Right cardiac atrium (tissue), 5 donors: ENCODE data around the gene GTSF1L. TPM values are rescaled to one million over a fixed set of nuclear protein-coding genes. Genes with fewer than 3 reads are reported as not detected.
"Not testable (repeated sequence)": the region's sequence is repeated elsewhere in the genome, so short reads cannot be mapped to it uniquely, and the experiment has no call there.

Experiments
- ATAC-seq, 2 donors: fragments of 200-7000 bp; cut with Tn5 transposase; one replicate each; pipeline versions ENCODE4 v1.8.0 to v1.9.1; 2020; ENCODE audit warnings: moderate library complexity in 2 of 2, mild to moderate bottlenecking in 1 of 2
- DNase-seq, 3 donors: peaks; one replicate each; pipeline ENCODE4 v3.0.0-alpha.2; 2020
- H3K27ac ChIP-seq: one replicate; pipeline ENCODE4 v1.5.1; 2013; ENCODE audit warnings: mild to moderate bottlenecking, low read length, control low read depth, moderate library complexity
- H3K27me3 ChIP-seq: one replicate; pipeline ENCODE4 v1.6.1; 2013; ENCODE audit not compliant: control insufficient read depth, insufficient read depth
- H3K4me1 ChIP-seq: one replicate; pipeline ENCODE4 v1.6.1; 2013; ENCODE audit warnings: low read length; ENCODE audit not compliant: control insufficient read depth, insufficient read depth
- H3K4me3 ChIP-seq: one replicate; pipeline ENCODE4 v1.5.1; 2013; ENCODE audit warnings: low read length, control low read depth
- H3K9me3 ChIP-seq: one replicate; pipeline ENCODE4 v1.6.1; 2013; ENCODE audit warnings: low read length; ENCODE audit not compliant: control insufficient read depth
- WGBS: extraction: QIAGEN DNeasy Blood & Tissue Kit; methylation state at CpG from one replicate; pipeline ENCODE4 v1.1.7; 2013; 5-methylcytosine and 5-hydroxymethylcytosine counted together
- intact Hi-C, 4 donors: fragments of 100-400 bp; cut with DNase I; formaldehyde crosslinking; loops; one replicate each; pipeline versions ENCODE4 v1.11.0 to v1.14.0; 2022 to 2023
- polyA plus RNA-seq: library from polyadenylated mRNA; stranded (reverse); fragments of 200-250 nt; gene quantifications from one replicate; pipeline ENCODE4 v1.2.3, GENCODE V29; 2013
- total RNA-seq, 4 donors: library from RNA; stranded (reverse); fragmentation: NEBNext Ultra II Directional; extraction: Animal tissue kit (Norgen Biotek cat#: 25700); gene quantifications; one replicate each; pipeline ENCODE4 v1.2.1, GENCODE V29; 2021
- donor health status: healthy with polysubstance abuse.
- donor health status: DM: no; HTN: yes; CAD: no.
- donor health status: DM: no; HTN: no; CAD: no.
- donor health status: DM: no; HTN: yes; CAD: no; lungs with severe emphysema.
- donor health status: DM: yes; HTN: yes; CAD: no.

Gene GTSF1L
- total and polyA plus RNA-seq, 5 donors, result not detected

- intact Hi-C loops, result loop anchor here in 1 of 4 donors (10.0 kb wide), 1 partner anchor 77 kb away; no protein-coding TSS in a partner anchor
- H3K27me3 ChIP-seq, ATAC-seq: not testable (repeated sequence)
These were observed 31.1 kb upstream of the GTSF1L start for GRCh38 chr20:43757888-43758287.

GRCh38 chr20:43755851-43756250, 29.0 kb upstream of the GTSF1L start:
- 84% methylated on average over 8 of the region's 8 CpGs for WGBS
- intact Hi-C loops, result loop anchor here in 1 of 4 donors (10.0 kb wide), 1 partner anchor 79 kb away; no protein-coding TSS in a partner anchor

More at GRCh38 chr20:43757888-43758287, 31.1 kb upstream of the GTSF1L start:
- DNase-seq, H3K27ac ChIP-seq, H3K4me1 ChIP-seq, H3K4me3 ChIP-seq, H3K9me3 ChIP-seq: not testable (repeated sequence)
- 80% methylated on average over 6 of the region's 6 CpGs for WGBS

GRCh38 chr20:43755390-43755789, 28.6 kb upstream of the GTSF1L start:
- intact Hi-C loops, result loop anchor here in 1 of 4 donors (10.0 kb wide), 1 partner anchor 79 kb away; no protein-coding TSS in a partner anchor
- Histone ChIP-seq H3K4me3 (no peak overlapping the region), H3K27ac (no peak overlapping the region), H3K9me3 (no peaks in the 10 kb centered on the region), H3K27me3 (no peaks in the 10 kb centered on the region), H3K4me1 (no peaks in the 10 kb centered on the region)
- 82% methylated on average over 7 of the region's 7 CpGs for WGBS
- DNase-seq (no peak), ATAC-seq (no peak)

More at GRCh38 chr20:43755851-43756250, 29.0 kb upstream of the GTSF1L start:
- Histone ChIP-seq H3K27ac (no peak overlapping the region), H3K4me1 (no peaks in the 10 kb centered on the region), H3K4me3 (no peak overlapping the region), H3K27me3 (no peaks in the 10 kb centered on the region), H3K9me3 (no peaks in the 10 kb centered on the region)
- no peak for DNase-seq
- no peak for ATAC-seq

- ATAC-seq (peak; percentile 49 to 52), DNase-seq (peak in 2 of 3 donors; percentile 24 to 56)
- Histone ChIP-seq H3K27ac (no peak overlapping the region), H3K27me3 (no peaks in the 10 kb centered on the region), H3K4me1 (no peaks in the 10 kb centered on the region), H3K9me3 (no peaks in the 10 kb centered on the region), H3K4me3 (no peak overlapping the region)
- WGBS, result 74% methylated on average over 13 of the region's 13 CpGs
- intact Hi-C loops, result loop anchor here in 1 of 4 donors (10.0 kb wide), 1 partner anchor 82 kb away; no protein-coding TSS in a partner anchor
These were observed 25.9 kb upstream of the GTSF1L start for GRCh38 chr20:43752561-43753301.

GRCh38 chr20:43752051-43752360, 25.2 kb upstream of the GTSF1L start:
- intact Hi-C loops, result loop anchor here in 1 of 4 donors (10.0 kb wide), 1 partner anchor 83 kb away; no protein-coding TSS in a partner anchor

GRCh38 chr20:43751167-43752050, 24.6 kb upstream of the GTSF1L start:
- H3K9me3 ChIP-seq, result no peaks in the 10 kb centered on the region
- intact Hi-C loops, result loop anchor here in 1 of 4 donors (2.0 to 10.0 kb wide), 2 partner anchors 83 to 329 kb away; no protein-coding TSS in a partner anchor
- H3K27me3 ChIP-seq, result no peaks in the 10 kb centered on the region
- 80% methylated on average over 11 of the region's 11 CpGs for WGBS
- H3K27ac ChIP-seq, result no peak overlapping the region
- no peaks in the 10 kb centered on the region for H3K4me1 ChIP-seq
- no peak overlapping the region for H3K4me3 ChIP-seq
- no peak for ATAC-seq
- no peak for DNase-seq

More at GRCh38 chr20:43752051-43752360, 25.2 kb upstream of the GTSF1L start:
- ATAC-seq (no peak), DNase-seq (no peak)
- Histone ChIP-seq H3K4me1 (no peaks in the 10 kb centered on the region), H3K27me3 (no peaks in the 10 kb centered on the region), H3K9me3 (no peaks in the 10 kb centered on the region), H3K27ac (no peak overlapping the region), H3K4me3 (no peak overlapping the region)
- 76% methylated on average over 4 of the region's 4 CpGs for WGBS

- Histone ChIP-seq H3K4me3 (no peak overlapping the region), H3K9me3 (no peaks in the 10 kb centered on the region), H3K27me3 (no peaks in the 10 kb centered on the region), H3K4me1 (no peaks in the 10 kb centered on the region), H3K27ac (no peak overlapping the region)
- no peak for ATAC-seq
- DNase-seq, result no peak
- intact Hi-C loops, result loop anchor here in 1 of 4 donors (2.0 to 10.0 kb wide), 2 partner anchors 84 to 330 kb away; no protein-coding TSS in a partner anchor
These were observed 24.0 kb upstream of the GTSF1L start for GRCh38 chr20:43750774-43751166.

GRCh38 chr20:43749734-43750294, 23.0 kb upstream of the GTSF1L start:
- Histone ChIP-seq H3K4me3 (no peak overlapping the region), H3K27me3 (no peaks in the 10 kb centered on the region), H3K27ac (no peak overlapping the region), H3K4me1 (no peaks in the 10 kb centered on the region), H3K9me3 (no peaks in the 10 kb centered on the region)
- DNase-seq (peak; percentile 72 to 90 (median 90)), ATAC-seq (peak; percentile 78 to 85)
- 9% methylated on average over 23 of the region's 23 CpGs for WGBS
- intact Hi-C loops, result loop anchor here (2.0 to 10.0 kb wide), 3 partner anchors 85 to 332 kb away; no protein-coding TSS in a partner anchor

- H3K9me3 ChIP-seq, result no peaks in the 10 kb centered on the region
- H3K27ac ChIP-seq, result no peak overlapping the region
- no peak for ATAC-seq
- no peaks in the 10 kb centered on the region for H3K4me1 ChIP-seq
- WGBS, result 86% methylated on average over 1 of the region's 1 CpG
- DNase-seq, result no peak
- H3K27me3 ChIP-seq, result no peaks in the 10 kb centered on the region
- intact Hi-C loops, result loop anchor here in 3 of 4 donors (2.0 to 5.0 kb wide), 2 partner anchors 333 to 334 kb away; no protein-coding TSS in a partner anchor
- no peak overlapping the region for H3K4me3 ChIP-seq
These were observed 21.5 kb upstream of the GTSF1L start for GRCh38 chr20:43748274-43748673.

- intact Hi-C loops, result loop anchor here in 2 of 4 donors (5.0 kb wide), 1 partner anchor 336 kb away; no protein-coding TSS in a partner anchor
- H3K27me3 ChIP-seq, result no peaks in the 10 kb centered on the region
- DNase-seq, result no peak
- no peaks in the 10 kb centered on the region for H3K4me1 ChIP-seq
- WGBS, result 37% methylated on average over 12 of the region's 12 CpGs
- no peak overlapping the region for H3K27ac ChIP-seq
- H3K9me3 ChIP-seq, result no peaks in the 10 kb centered on the region
- H3K4me3 ChIP-seq, result no peak overlapping the region
- no peak for ATAC-seq
These were observed 19.7 kb upstream of the GTSF1L start for GRCh38 chr20:43746344-43747137.
